ENCODE measurements around the gene TIMP3.

- TF ChIP-seq CTCF (IDR thresholded peaks at IDR 0.05), result no peak
- TF ChIP-seq TAF1 (IDR thresholded peaks at IDR 0.05; ENCODE audit: borderline replicate concordance, low read depth, low read length), result no peak
- no peak for TF ChIP-seq YY1 (IDR thresholded peaks at IDR 0.05; ENCODE audit: low read depth)
- no peak for TF ChIP-seq EZH2phosphoT487 (IDR thresholded peaks at IDR 0.05; ENCODE audit: borderline replicate concordance, low read depth)
- no peak for TF ChIP-seq RAD21 (IDR thresholded peaks at IDR 0.05; ENCODE audit: low read length)
- no peak for TF ChIP-seq REST (IDR thresholded peaks at IDR 0.05; ENCODE audit: low read depth, low read length)
- TF ChIP-seq ELF1 (IDR thresholded peaks at IDR 0.05), result no peak
- no peak for TF ChIP-seq ZBTB33 (IDR thresholded peaks at IDR 0.05; ENCODE audit: borderline replicate concordance, low read depth)
- TF ChIP-seq SIN3A (IDR thresholded peaks at IDR 0.05; ENCODE audit: borderline replicate concordance, low read depth, low read length), result no peak
- no peak for TF ChIP-seq MAX (IDR thresholded peaks at IDR 0.05; ENCODE audit: low read depth)
These were observed 15.5 kb upstream of the TIMP3 start for GRCh38 chr22:32786027-32786418.

All from SK-N-SH (cell line).